Spleen (tissue), 7 donors: ENCODE measurements around the gene SSPN.

Experiments
- CTCF ChIP-seq, 11 experiments: fragments of 200-600 bp in 7 of 11; fragments of 450-650 bp in 4 of 11; sonication (generic) in 4 of 11; IDR thresholded peaks in 8 of 11; conservative IDR thresholded peaks in 3 of 11; 1 replicate in 7 of 11; 2 replicates in 4 of 11; pipeline versions ENCODE4 v1.4.0 to v1.8.0; 2016 to 2021; ENCODE audit warnings: antibody characterized with exemption in 11 of 11, inconsistent platforms in 4 of 11, mild to moderate bottlenecking in 1 of 11
- POLR2A ChIP-seq, 3 donors: fragments of 450-650 bp; IDR thresholded peaks; one replicate each; pipeline ENCODE4 v1.5.1; 2017; ENCODE audit warnings: antibody characterized with exemption in 3 of 3, mild to moderate bottlenecking in 1 of 3
- POLR2AphosphoS5 ChIP-seq, 3 donors: sonication (generic); formaldehyde crosslinking; IDR thresholded peaks; one replicate each; pipeline ENCODE4 v1.5.1; 2017; ENCODE audit warnings: antibody characterized with exemption in 3 of 3
- donor health status: DM: no; HTN: no; CAD: no; lungs with moderate emphysema.
- donor health status: DM: no; HTN: no; CAD: no.
- donor health status: DM: no; HTN: no; CAD: no.

GRCh38 chr12:26214121-26214520, 18.7 kb downstream of the SSPN start:
- no peak for TF ChIP-seq CTCF (IDR thresholded peaks at IDR 0.05 in 8 of 11, conservative IDR thresholded peaks at IDR 0.05 in 3 of 11)
- TF ChIP-seq POLR2A (IDR thresholded peaks at IDR 0.05): no peak
- no peak for TF ChIP-seq POLR2AphosphoS5 (IDR thresholded peaks at IDR 0.05)
